ENCODE results near the gene PHF2. TPM values are rescaled to one million over a fixed set of nuclear protein-coding genes. Genes with fewer than 3 reads are reported as not detected.

PHF2 gene
- total RNA-seq, 1 donor from 2014 or later, result 18.8 TPM

- Histone ChIP-seq H3K27me3 (ENCODE audit: control insufficient read depth in 3 of 3, insufficient read depth in 3 of 3, low read length in 3 of 3) (no peaks in the 10 kb centered on the region), H3K4me1 (ENCODE audit: control insufficient read depth in 3 of 3, insufficient read depth in 3 of 3, low read length in 3 of 3) (peaks cover 35 to 40% (median 40%) of the 10 kb centered on the region in 3 donors), H3K4me3 (ENCODE audit: low read length in 3 of 3) (no peak overlapping the region), H3K36me3 (ENCODE audit: control insufficient read depth in 3 of 3, insufficient read depth in 3 of 3, low read length in 3 of 3) (no peaks in the 10 kb centered on the region), H3K9me3 (ENCODE audit: control insufficient read depth in 3 of 3, low read length in 3 of 3) (no peaks in the 10 kb centered on the region), H3K9ac (ENCODE audit: low read depth in 1 of 3, low read length in 3 of 3) (peak overlapping the region in 1 of 3 donors; percentile 16), H3K27ac (ENCODE audit: low read depth, low read length) (no peak overlapping the region)
These were observed 21.7 kb downstream of the PHF2 start for GRCh38 chr9:93597871-93598646.

- Histone ChIP-seq H3K4me1 (ENCODE audit: control insufficient read depth in 3 of 3, insufficient read depth in 3 of 3, low read length in 3 of 3) (peaks cover 34 to 45% (median 44%) of the 10 kb centered on the region in 3 donors), H3K27me3 (ENCODE audit: control insufficient read depth in 3 of 3, insufficient read depth in 3 of 3, low read length in 3 of 3) (no peaks in the 10 kb centered on the region), H3K27ac (ENCODE audit: low read depth, low read length) (no peak overlapping the region), H3K9me3 (ENCODE audit: control insufficient read depth in 3 of 3, low read length in 3 of 3) (no peaks in the 10 kb centered on the region), H3K9ac (ENCODE audit: low read depth in 1 of 3, low read length in 3 of 3) (no peak overlapping the region), H3K4me3 (ENCODE audit: low read length in 3 of 3) (no peak overlapping the region), H3K36me3 (ENCODE audit: control insufficient read depth in 3 of 3, insufficient read depth in 3 of 3, low read length in 3 of 3) (no peaks in the 10 kb centered on the region)
These were observed 22.4 kb downstream of the PHF2 start for GRCh38 chr9:93598647-93599241.

DNA sequence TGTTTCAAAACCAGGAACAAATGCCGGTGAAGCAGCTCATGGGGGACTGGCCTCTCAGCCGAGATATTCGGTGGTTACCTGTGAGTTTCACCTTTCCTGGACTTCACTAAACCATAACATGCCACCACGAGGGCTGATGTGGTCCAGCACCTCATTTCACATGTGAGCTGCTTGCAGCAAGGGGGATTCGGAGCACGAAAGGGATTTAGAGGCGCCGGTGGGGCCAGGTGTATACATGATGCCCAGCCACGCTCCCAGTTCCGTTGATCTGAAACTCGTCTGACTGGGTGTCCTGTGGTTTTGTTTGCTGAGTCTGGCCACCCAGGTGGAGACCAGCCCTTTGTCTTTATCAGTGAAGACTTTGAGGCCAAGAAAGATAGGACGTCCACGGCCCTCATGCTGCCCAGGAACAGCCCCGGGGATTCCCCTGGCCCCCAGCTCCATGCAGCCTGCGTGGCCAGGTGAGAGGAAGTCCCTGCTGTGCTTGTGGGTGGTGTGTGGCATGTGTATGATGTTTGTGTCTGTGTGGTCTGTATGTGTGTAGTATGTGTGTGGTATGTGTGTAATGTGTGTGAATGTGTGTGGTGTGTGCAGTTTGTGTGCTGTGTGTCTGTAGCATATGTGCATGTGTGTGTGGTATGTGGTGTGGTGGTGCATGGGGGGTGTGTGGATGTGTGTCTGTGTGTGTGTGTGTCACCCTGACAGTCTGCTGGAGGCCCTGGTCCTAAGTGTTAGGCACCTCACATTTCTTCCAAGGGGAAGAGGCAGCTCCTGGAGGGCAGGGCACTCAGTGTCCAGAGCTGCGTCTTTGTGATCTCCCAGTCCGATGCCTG, 23.4 kb downstream of the PHF2 start:
- H3K27ac ChIP-seq (ENCODE audit: low read depth, low read length), result no peak overlapping the region
- peaks cover 29 to 42% (median 39%) of the 10 kb centered on the region in 3 donors for H3K4me1 ChIP-seq (ENCODE audit: control insufficient read depth in 3 of 3, insufficient read depth in 3 of 3, low read length in 3 of 3)
- no peaks in the 10 kb centered on the region for H3K27me3 ChIP-seq (ENCODE audit: control insufficient read depth in 3 of 3, insufficient read depth in 3 of 3, low read length in 3 of 3)
- peak overlapping the region in 1 of 3 donors; percentile 27 for H3K4me3 ChIP-seq (ENCODE audit: low read length in 3 of 3)
- no peaks in the 10 kb centered on the region for H3K36me3 ChIP-seq (ENCODE audit: control insufficient read depth in 3 of 3, insufficient read depth in 3 of 3, low read length in 3 of 3)
- no peaks in the 10 kb centered on the region for H3K9me3 ChIP-seq (ENCODE audit: control insufficient read depth in 3 of 3, low read length in 3 of 3)
- peak overlapping the region in 1 of 3 donors; percentile 33 for H3K9ac ChIP-seq (ENCODE audit: low read depth in 1 of 3, low read length in 3 of 3)

GRCh38 chr9:93600504-93600903, 24.1 kb downstream of the PHF2 start:
- no peaks in the 10 kb centered on the region for H3K36me3 ChIP-seq (ENCODE audit: control insufficient read depth in 3 of 3, insufficient read depth in 3 of 3, low read length in 3 of 3)
- no peaks in the 10 kb centered on the region for H3K9me3 ChIP-seq (ENCODE audit: control insufficient read depth in 3 of 3, low read length in 3 of 3)
- H3K27ac ChIP-seq (ENCODE audit: low read depth, low read length), result no peak overlapping the region
- H3K4me1 ChIP-seq (ENCODE audit: control insufficient read depth in 3 of 3, insufficient read depth in 3 of 3, low read length in 3 of 3), result peaks cover 29 to 42% (median 36%) of the 10 kb centered on the region in 3 donors
- H3K4me3 ChIP-seq (ENCODE audit: low read length in 3 of 3), result peak overlapping the region in 1 of 3 donors; percentile 27
- H3K9ac ChIP-seq (ENCODE audit: low read depth in 1 of 3, low read length in 3 of 3), result peak overlapping the region in 1 of 3 donors; percentile 33
- no peaks in the 10 kb centered on the region for H3K27me3 ChIP-seq (ENCODE audit: control insufficient read depth in 3 of 3, insufficient read depth in 3 of 3, low read length in 3 of 3)

- H3K9ac ChIP-seq (ENCODE audit: low read depth in 1 of 3, low read length in 3 of 3), result no peak overlapping the region
- no peaks in the 10 kb centered on the region for H3K9me3 ChIP-seq (ENCODE audit: control insufficient read depth in 3 of 3, low read length in 3 of 3)
- no peaks in the 10 kb centered on the region for H3K36me3 ChIP-seq (ENCODE audit: control insufficient read depth in 3 of 3, insufficient read depth in 3 of 3, low read length in 3 of 3)
- H3K27ac ChIP-seq (ENCODE audit: low read depth, low read length), result no peak overlapping the region
- no peaks in the 10 kb centered on the region for H3K27me3 ChIP-seq (ENCODE audit: control insufficient read depth in 3 of 3, insufficient read depth in 3 of 3, low read length in 3 of 3)
- no peak overlapping the region for H3K4me3 ChIP-seq (ENCODE audit: low read length in 3 of 3)
- peaks cover 27 to 41% (median 36%) of the 10 kb centered on the region in 3 donors for H3K4me1 ChIP-seq (ENCODE audit: control insufficient read depth in 3 of 3, insufficient read depth in 3 of 3, low read length in 3 of 3)
These were observed 24.7 kb downstream of the PHF2 start for GRCh38 chr9:93601063-93601462.

DNA sequence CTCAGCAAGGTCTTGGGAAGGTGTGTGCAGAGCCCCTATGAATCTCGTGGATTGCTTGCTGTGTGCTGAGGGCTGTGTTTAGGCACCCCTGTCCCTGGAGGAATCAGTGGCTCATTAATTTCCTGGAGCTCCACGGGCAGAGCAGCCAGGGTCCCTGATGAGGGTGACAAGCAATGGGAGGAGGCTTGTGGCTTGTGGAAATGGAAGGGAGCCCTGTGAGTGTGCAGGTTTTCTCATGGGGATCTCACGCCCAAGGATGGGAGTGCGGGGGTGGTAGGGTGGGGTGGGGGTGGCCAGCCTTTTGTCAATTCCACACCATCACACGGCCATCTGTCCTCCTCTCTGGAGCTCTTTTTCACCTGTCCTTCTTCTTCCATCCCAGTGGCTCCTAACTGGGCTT, 25.3 kb downstream of the PHF2 start:
- H3K9me3 ChIP-seq (ENCODE audit: control insufficient read depth in 3 of 3, low read length in 3 of 3), result no peaks in the 10 kb centered on the region
- H3K9ac ChIP-seq (ENCODE audit: low read depth in 1 of 3, low read length in 3 of 3), result no peak overlapping the region
- H3K36me3 ChIP-seq (ENCODE audit: control insufficient read depth in 3 of 3, insufficient read depth in 3 of 3, low read length in 3 of 3), result no peaks in the 10 kb centered on the region
- no peaks in the 10 kb centered on the region for H3K27me3 ChIP-seq (ENCODE audit: control insufficient read depth in 3 of 3, insufficient read depth in 3 of 3, low read length in 3 of 3)
- H3K27ac ChIP-seq (ENCODE audit: low read depth, low read length), result no peak overlapping the region
- peaks cover 25 to 37% (median 36%) of the 10 kb centered on the region in 3 donors for H3K4me1 ChIP-seq (ENCODE audit: control insufficient read depth in 3 of 3, insufficient read depth in 3 of 3, low read length in 3 of 3)
- no peak overlapping the region for H3K4me3 ChIP-seq (ENCODE audit: low read length in 3 of 3)

- Histone ChIP-seq H3K27ac (ENCODE audit: low read depth, low read length) (no peak overlapping the region), H3K9me3 (ENCODE audit: control insufficient read depth in 3 of 3, low read length in 3 of 3) (peaks cover 0 to 2% (median 0%) of the 10 kb centered on the region in 3 donors), H3K4me1 (ENCODE audit: control insufficient read depth in 3 of 3, insufficient read depth in 3 of 3, low read length in 3 of 3) (peaks cover 25 to 37% (median 34%) of the 10 kb centered on the region in 3 donors), H3K27me3 (ENCODE audit: control insufficient read depth in 3 of 3, insufficient read depth in 3 of 3, low read length in 3 of 3) (no peaks in the 10 kb centered on the region), H3K9ac (ENCODE audit: low read depth in 1 of 3, low read length in 3 of 3) (no peak overlapping the region), H3K4me3 (ENCODE audit: low read length in 3 of 3) (no peak overlapping the region), H3K36me3 (ENCODE audit: control insufficient read depth in 3 of 3, insufficient read depth in 3 of 3, low read length in 3 of 3) (no peaks in the 10 kb centered on the region)
These were observed 26.6 kb downstream of the PHF2 start for GRCh38 chr9:93603011-93603410.

GRCh38 chr9:93603906-93604326, 27.5 kb downstream of the PHF2 start:
- peak overlapping the region in 1 of 3 donors; percentile 9 for H3K4me3 ChIP-seq (ENCODE audit: low read length in 3 of 3)
- no peak overlapping the region for H3K9ac ChIP-seq (ENCODE audit: low read depth in 1 of 3, low read length in 3 of 3)
- H3K9me3 ChIP-seq (ENCODE audit: control insufficient read depth in 3 of 3, low read length in 3 of 3), result peaks cover 0 to 2% (median 0%) of the 10 kb centered on the region in 3 donors
- H3K27me3 ChIP-seq (ENCODE audit: control insufficient read depth in 3 of 3, insufficient read depth in 3 of 3, low read length in 3 of 3), result no peaks in the 10 kb centered on the region
- H3K36me3 ChIP-seq (ENCODE audit: control insufficient read depth in 3 of 3, insufficient read depth in 3 of 3, low read length in 3 of 3), result no peaks in the 10 kb centered on the region
- peaks cover 22 to 31% (median 29%) of the 10 kb centered on the region in 3 donors for H3K4me1 ChIP-seq (ENCODE audit: control insufficient read depth in 3 of 3, insufficient read depth in 3 of 3, low read length in 3 of 3)
- no peak overlapping the region for H3K27ac ChIP-seq (ENCODE audit: low read depth, low read length)

DNA sequence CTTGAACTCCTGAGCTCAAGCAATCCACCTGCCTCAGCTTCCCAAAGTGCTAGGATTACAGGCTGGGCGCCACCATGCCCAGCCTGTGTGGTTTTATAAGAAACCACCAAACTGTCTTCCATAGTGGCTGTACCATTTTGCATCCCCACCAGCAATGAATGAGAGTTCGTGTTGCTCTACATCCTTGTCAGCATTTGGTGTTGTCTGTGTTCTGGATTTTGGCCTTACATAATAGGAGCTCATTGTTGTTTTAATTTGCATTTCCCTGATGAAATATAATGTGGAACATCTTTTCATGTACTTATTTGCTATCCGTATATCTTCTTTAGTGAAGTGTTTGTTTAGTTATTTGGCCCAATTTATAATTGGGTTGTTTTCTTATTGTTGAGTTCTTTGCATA, 29.8 kb downstream of the PHF2 start:
- H3K36me3 ChIP-seq (ENCODE audit: control insufficient read depth in 3 of 3, insufficient read depth in 3 of 3, low read length in 3 of 3), result no peaks in the 10 kb centered on the region

More for the DNA sequence above, 29.8 kb downstream of the PHF2 start:
- Histone ChIP-seq H3K27me3 (ENCODE audit: control insufficient read depth in 3 of 3, insufficient read depth in 3 of 3, low read length in 3 of 3) (no peaks in the 10 kb centered on the region), H3K4me3 (ENCODE audit: low read length in 3 of 3) (no peak overlapping the region), H3K9ac (ENCODE audit: low read depth in 1 of 3, low read length in 3 of 3) (no peak overlapping the region), H3K9me3 (ENCODE audit: control insufficient read depth in 3 of 3, low read length in 3 of 3) (peaks cover 0 to 7% (median 0%) of the 10 kb centered on the region in 3 donors), H3K27ac (ENCODE audit: low read depth, low read length) (no peak overlapping the region), H3K4me1 (ENCODE audit: control insufficient read depth in 3 of 3, insufficient read depth in 3 of 3, low read length in 3 of 3) (peaks cover 4 to 9% (median 9%) of the 10 kb centered on the region in 3 donors)
